ENCODE measurements around the gene KCNK2. TPM values are rescaled to one million over a fixed set of nuclear protein-coding genes. Genes with fewer than 3 reads are reported as not detected.

Gene KCNK2
- total and polyA plus RNA-seq, 2 experiments from 2014 or later: 1.8 to 4.1 TPM

GRCh38 chr1:215132156-215132555 is 49.6 kb downstream of the KCNK2 start:
- H3K36me3 ChIP-seq (replicated peaks; ENCODE audit: insufficient read depth, low read depth): no peaks in the 10 kb centered on the region
- H3K4me3 ChIP-seq: no peak overlapping the region
- no peak overlapping the region for H2AFZ ChIP-seq
- H3K27me3 ChIP-seq: no peaks in the 10 kb centered on the region
- no peaks in the 10 kb centered on the region for H3K9me2 ChIP-seq (replicated peaks; ENCODE audit: insufficient read depth)
- 87% methylated on average over 2 of the region's 2 CpGs for WGBS (ENCODE audit: low lambda C conversion rate, missing lambda C conversion rate)
- no peak for DNase-seq (ENCODE audit: low spot score)
- TF ChIP-seq EZH2phosphoT487 (IDR thresholded peaks at IDR 0.05; ENCODE audit: low read depth, severe bottlenecking, unreplicated experiment) (no peak), EZH2 (IDR thresholded peaks at IDR 0.05; ENCODE audit: borderline replicate concordance) (no peak), CTCF (IDR thresholded peaks at IDR 0.05; ENCODE audit: poor library complexity) (no peak)
- H3K9me3 ChIP-seq (ENCODE audit: low read depth): no peaks in the 10 kb centered on the region
- H4K20me1 ChIP-seq (ENCODE audit: insufficient read depth, poor library complexity, severe bottlenecking): no peaks in the 10 kb centered on the region
- no peak overlapping the region for H3K4me2 ChIP-seq
- H3K27ac ChIP-seq: no peak overlapping the region
- no peaks in the 10 kb centered on the region for H3K79me2 ChIP-seq
- H3K4me1 ChIP-seq (ENCODE audit: insufficient read depth): no peaks in the 10 kb centered on the region

- Histone ChIP-seq H3K36me3 (replicated peaks; ENCODE audit: insufficient read depth, low read depth) (no peaks in the 10 kb centered on the region), H3K4me3 (no peak overlapping the region), H4K20me1 (ENCODE audit: insufficient read depth, poor library complexity, severe bottlenecking) (no peaks in the 10 kb centered on the region), H2AFZ (no peak overlapping the region), H3K9me2 (replicated peaks; ENCODE audit: insufficient read depth) (no peaks in the 10 kb centered on the region), H3K27me3 (no peaks in the 10 kb centered on the region), H3K4me1 (ENCODE audit: insufficient read depth) (no peaks in the 10 kb centered on the region), H3K27ac (no peak overlapping the region), H3K79me2 (no peaks in the 10 kb centered on the region), H3K9me3 (ENCODE audit: low read depth) (no peaks in the 10 kb centered on the region), H3K4me2 (no peak overlapping the region)
- 70% methylated on average over 1 of the region's 1 CpG for WGBS (ENCODE audit: low lambda C conversion rate, missing lambda C conversion rate)
- TF ChIP-seq EZH2 (IDR thresholded peaks at IDR 0.05; ENCODE audit: borderline replicate concordance) (no peak), EZH2phosphoT487 (IDR thresholded peaks at IDR 0.05; ENCODE audit: low read depth, severe bottlenecking, unreplicated experiment) (no peak), CTCF (IDR thresholded peaks at IDR 0.05; ENCODE audit: poor library complexity) (no peak)
- no peak for DNase-seq (ENCODE audit: low spot score)
These were observed 51.0 kb downstream of the KCNK2 start for GRCh38 chr1:215133532-215133931.

GRCh38 chr1:215137985-215138384 is 55.4 kb downstream of the KCNK2 start:
- no peak overlapping the region for H3K27ac ChIP-seq
- no peaks in the 10 kb centered on the region for H3K9me2 ChIP-seq (replicated peaks; ENCODE audit: insufficient read depth)
- no peak overlapping the region for H2AFZ ChIP-seq
- no peaks in the 10 kb centered on the region for H3K9me3 ChIP-seq (ENCODE audit: low read depth)
- H3K36me3 ChIP-seq (replicated peaks; ENCODE audit: insufficient read depth, low read depth): no peaks in the 10 kb centered on the region
- H3K4me3 ChIP-seq: no peak overlapping the region
- no peak for DNase-seq (ENCODE audit: low spot score)
- WGBS (ENCODE audit: low lambda C conversion rate, missing lambda C conversion rate): 76% methylated on average over 2 of the region's 2 CpGs
- TF ChIP-seq CTCF (IDR thresholded peaks at IDR 0.05; ENCODE audit: poor library complexity) (no peak), EZH2 (IDR thresholded peaks at IDR 0.05; ENCODE audit: borderline replicate concordance) (no peak), EZH2phosphoT487 (IDR thresholded peaks at IDR 0.05; ENCODE audit: low read depth, severe bottlenecking, unreplicated experiment) (no peak)
- H4K20me1 ChIP-seq (ENCODE audit: insufficient read depth, poor library complexity, severe bottlenecking): no peaks in the 10 kb centered on the region
- H3K27me3 ChIP-seq: no peaks in the 10 kb centered on the region
- H3K4me2 ChIP-seq: no peak overlapping the region
- H3K4me1 ChIP-seq (ENCODE audit: insufficient read depth): no peaks in the 10 kb centered on the region
- no peaks in the 10 kb centered on the region for H3K79me2 ChIP-seq

GRCh38 chr1:215140135-215140534 is 57.6 kb downstream of the KCNK2 start:
- H3K79me2 ChIP-seq: no peaks in the 10 kb centered on the region
- WGBS (ENCODE audit: low lambda C conversion rate, missing lambda C conversion rate): 74% methylated on average over 1 of the region's 1 CpG

More at GRCh38 chr1:215140135-215140534, 57.6 kb downstream of the KCNK2 start:
- H4K20me1 ChIP-seq (ENCODE audit: insufficient read depth, poor library complexity, severe bottlenecking): no peaks in the 10 kb centered on the region
- no peaks in the 10 kb centered on the region for H3K4me1 ChIP-seq (ENCODE audit: insufficient read depth)
- H3K4me3 ChIP-seq: no peak overlapping the region
- no peaks in the 10 kb centered on the region for H3K36me3 ChIP-seq (replicated peaks; ENCODE audit: insufficient read depth, low read depth)
- TF ChIP-seq EZH2phosphoT487 (IDR thresholded peaks at IDR 0.05; ENCODE audit: low read depth, severe bottlenecking, unreplicated experiment): no peak
- no peak for TF ChIP-seq EZH2 (IDR thresholded peaks at IDR 0.05; ENCODE audit: borderline replicate concordance)
- TF ChIP-seq CTCF (IDR thresholded peaks at IDR 0.05; ENCODE audit: poor library complexity): no peak
- DNase-seq (ENCODE audit: low spot score): no peak
- no peak overlapping the region for H3K27ac ChIP-seq
- H3K9me3 ChIP-seq (ENCODE audit: low read depth): no peaks in the 10 kb centered on the region
- no peak overlapping the region for H3K4me2 ChIP-seq
- no peaks in the 10 kb centered on the region for H3K9me2 ChIP-seq (replicated peaks; ENCODE audit: insufficient read depth)
- H2AFZ ChIP-seq: no peak overlapping the region
- no peaks in the 10 kb centered on the region for H3K27me3 ChIP-seq

Measured in hepatocyte (in vitro differentiated cells).